Measurements from ENCODE around the gene CCDC6.
A peak's percentile ranks its signal among the peaks of the same experiment; 100 is the strongest.

DNA sequence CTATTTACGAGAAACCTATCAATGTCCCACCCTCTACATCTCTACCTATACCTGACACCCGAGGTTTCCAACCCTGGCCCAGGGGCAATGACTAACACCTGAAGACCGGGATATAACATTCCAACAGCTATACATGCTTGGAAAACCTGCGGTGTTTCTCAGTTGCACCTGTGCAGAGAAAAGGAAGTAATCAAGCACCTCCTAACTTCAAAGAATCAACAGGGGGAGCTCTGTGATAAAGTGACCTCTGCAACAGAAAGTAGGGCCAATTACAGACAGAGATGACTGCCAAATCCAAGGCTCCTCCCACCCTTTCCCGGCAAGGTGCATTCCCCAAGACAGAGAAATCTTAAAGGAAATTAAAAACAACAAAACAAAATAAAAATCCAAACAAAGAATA lies 41.3 kb downstream of the CCDC6 start:
- TF ChIP-seq, protein P1, sequence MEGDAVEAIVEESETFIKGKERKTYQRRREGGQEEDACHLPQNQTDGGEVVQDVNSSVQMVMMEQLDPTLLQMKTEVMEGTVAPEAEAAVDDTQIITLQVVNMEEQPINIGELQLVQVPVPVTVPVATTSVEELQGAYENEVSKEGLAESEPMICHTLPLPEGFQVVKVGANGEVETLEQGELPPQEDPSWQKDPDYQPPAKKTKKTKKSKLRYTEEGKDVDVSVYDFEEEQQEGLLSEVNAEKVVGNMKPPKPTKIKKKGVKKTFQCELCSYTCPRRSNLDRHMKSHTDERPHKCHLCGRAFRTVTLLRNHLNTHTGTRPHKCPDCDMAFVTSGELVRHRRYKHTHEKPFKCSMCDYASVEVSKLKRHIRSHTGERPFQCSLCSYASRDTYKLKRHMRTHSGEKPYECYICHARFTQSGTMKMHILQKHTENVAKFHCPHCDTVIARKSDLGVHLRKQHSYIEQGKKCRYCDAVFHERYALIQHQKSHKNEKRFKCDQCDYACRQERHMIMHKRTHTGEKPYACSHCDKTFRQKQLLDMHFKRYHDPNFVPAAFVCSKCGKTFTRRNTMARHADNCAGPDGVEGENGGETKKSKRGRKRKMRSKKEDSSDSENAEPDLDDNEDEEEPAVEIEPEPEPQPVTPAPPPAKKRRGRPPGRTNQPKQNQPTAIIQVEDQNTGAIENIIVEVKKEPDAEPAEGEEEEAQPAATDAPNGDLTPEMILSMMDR (IDR thresholded peaks at IDR 0.05): peak in 1 of 5 experiments; percentile 25
- TF ChIP-seq POLR2A (IDR thresholded peaks at IDR 0.05): no peak
- no peak for TF ChIP-seq EP300 (IDR thresholded peaks at IDR 0.05)
